GM18873 (cell line): ENCODE results near the gene INPP5A.

Experiments
- ATAC-seq: cut with Tn5 transposase; IDR thresholded peaks from one replicate; pipeline ENCODE4 v1.9.1; 2021; ENCODE audit warnings: mild to moderate bottlenecking, moderate library complexity, moderate number of reproducible peaks; ENCODE audit not compliant: unreplicated experiment, low FRiP score

INPP5A gene

GRCh38 chr10:132803416-132804210, 266.0 kb downstream of the INPP5A start:
- no peak for ATAC-seq

GRCh38 chr10:132804287-132804686, 266.7 kb downstream of the INPP5A start:
- no peak for ATAC-seq

GRCh38 chr10:132804785-132805426, 267.3 kb downstream of the INPP5A start:
- ATAC-seq: no peak

GRCh38 chr10:132805599-132805998, 268.0 kb downstream of the INPP5A start:
- ATAC-seq: no peak

GRCh38 chr10:132806110-132806509, 268.5 kb downstream of the INPP5A start:
- ATAC-seq: no peak

GRCh38 chr10:132806561-132807003, 269.0 kb downstream of the INPP5A start:
- no peak for ATAC-seq

- ATAC-seq: no peak
Measured at GRCh38 chr10:132807621-132808049, 270.0 kb downstream of the INPP5A start.

GRCh38 chr10:132808383-132809231, 271.0 kb downstream of the INPP5A start:
- no peak for ATAC-seq

GRCh38 chr10:132809232-132810140, 271.9 kb downstream of the INPP5A start:
- ATAC-seq: no peak

GRCh38 chr10:132810141-132810806, 272.7 kb downstream of the INPP5A start:
- ATAC-seq: no peak

GRCh38 chr10:132810807-132811700, 273.5 kb downstream of the INPP5A start:
- no peak for ATAC-seq

- no peak for ATAC-seq
Measured at GRCh38 chr10:132811891-132812481, 274.4 kb downstream of the INPP5A start.

GRCh38 chr10:132812520-132812919, 274.9 kb downstream of the INPP5A start:
- no peak for ATAC-seq

- no peak for ATAC-seq
Measured at GRCh38 chr10:132813001-132813401, 275.4 kb downstream of the INPP5A start.

GRCh38 chr10:132813560-132814468, 276.2 kb downstream of the INPP5A start:
- no peak for ATAC-seq

- no peak for ATAC-seq
Measured at GRCh38 chr10:132814469-132814856, 276.9 kb downstream of the INPP5A start.
